ENCODE results near the gene ICA1.

- TF ChIP-seq CTCF (IDR thresholded peaks at IDR 0.05 in 4 of 5, conservative IDR thresholded peaks at IDR 0.05 in 1 of 5) (no peak), POLR2A (IDR thresholded peaks at IDR 0.05) (no peak)
Observed at GRCh38 chr7:8232999-8233847, 28.7 kb downstream of the ICA1 start.

All from gastrocnemius medialis (tissue), 4 donors.